Measurements from ENCODE around the gene WFDC13. TPM values are rescaled to one million over a fixed set of nuclear protein-coding genes. Genes with fewer than 3 reads are reported as not detected.
A peak's percentile ranks its signal among the peaks of the same experiment; 100 is the strongest.

The WFDC13 gene
- total RNA-seq, 6 donors from 2014 or later = not detected

DNA sequence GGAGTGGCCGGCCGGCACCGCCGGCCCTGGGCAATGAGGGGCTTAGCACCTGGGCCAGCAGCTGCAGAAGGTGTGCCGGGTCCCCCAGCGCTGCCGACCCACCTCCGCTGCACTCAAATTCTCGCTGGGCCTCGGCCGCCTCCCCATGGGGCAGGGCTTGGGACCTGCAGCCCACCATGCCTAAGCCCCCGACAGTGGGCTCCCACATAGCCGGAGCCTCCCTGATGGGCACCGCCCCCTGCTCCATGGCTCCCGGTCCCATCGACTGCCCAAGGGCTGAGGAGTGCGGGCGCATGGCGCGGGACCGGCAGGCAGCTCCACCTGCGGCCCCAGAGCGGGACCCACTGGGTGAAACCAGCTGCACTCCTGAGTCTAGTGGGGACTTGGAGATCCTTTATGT is 34.1 kb downstream of the WFDC13 start:
- no peaks in the 10 kb centered on the region for H3K27me3 ChIP-seq
- ATAC-seq (ENCODE audit: low FRiP score in 2 of 2) (no peak), DNase-seq (peak in 1 of 2 donors; percentile 70)
- no peak for TF ChIP-seq POLR2AphosphoS5 (IDR thresholded peaks at IDR 0.05)
- TF ChIP-seq, protein P1, sequence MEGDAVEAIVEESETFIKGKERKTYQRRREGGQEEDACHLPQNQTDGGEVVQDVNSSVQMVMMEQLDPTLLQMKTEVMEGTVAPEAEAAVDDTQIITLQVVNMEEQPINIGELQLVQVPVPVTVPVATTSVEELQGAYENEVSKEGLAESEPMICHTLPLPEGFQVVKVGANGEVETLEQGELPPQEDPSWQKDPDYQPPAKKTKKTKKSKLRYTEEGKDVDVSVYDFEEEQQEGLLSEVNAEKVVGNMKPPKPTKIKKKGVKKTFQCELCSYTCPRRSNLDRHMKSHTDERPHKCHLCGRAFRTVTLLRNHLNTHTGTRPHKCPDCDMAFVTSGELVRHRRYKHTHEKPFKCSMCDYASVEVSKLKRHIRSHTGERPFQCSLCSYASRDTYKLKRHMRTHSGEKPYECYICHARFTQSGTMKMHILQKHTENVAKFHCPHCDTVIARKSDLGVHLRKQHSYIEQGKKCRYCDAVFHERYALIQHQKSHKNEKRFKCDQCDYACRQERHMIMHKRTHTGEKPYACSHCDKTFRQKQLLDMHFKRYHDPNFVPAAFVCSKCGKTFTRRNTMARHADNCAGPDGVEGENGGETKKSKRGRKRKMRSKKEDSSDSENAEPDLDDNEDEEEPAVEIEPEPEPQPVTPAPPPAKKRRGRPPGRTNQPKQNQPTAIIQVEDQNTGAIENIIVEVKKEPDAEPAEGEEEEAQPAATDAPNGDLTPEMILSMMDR (IDR thresholded peaks at IDR 0.05) = no peak
- TF ChIP-seq POLR2A (IDR thresholded peaks at IDR 0.05) = no peak
- TF ChIP-seq EP300 (IDR thresholded peaks at IDR 0.05) = no peak
- H3K4me1 ChIP-seq = no peaks in the 10 kb centered on the region
- H3K9me3 ChIP-seq = peaks cover 0 to 11% (median 3%) of the 10 kb centered on the region in 4 donors
- H3K27ac ChIP-seq = no peak overlapping the region
- H3K36me3 ChIP-seq = no peaks in the 10 kb centered on the region
- whole genome bisulfite sequencing, 2 donors = 79 to 92% methylated on average over 11 to 15 of the region's 23 CpGs
- H3K4me3 ChIP-seq = no peak overlapping the region

DNA sequence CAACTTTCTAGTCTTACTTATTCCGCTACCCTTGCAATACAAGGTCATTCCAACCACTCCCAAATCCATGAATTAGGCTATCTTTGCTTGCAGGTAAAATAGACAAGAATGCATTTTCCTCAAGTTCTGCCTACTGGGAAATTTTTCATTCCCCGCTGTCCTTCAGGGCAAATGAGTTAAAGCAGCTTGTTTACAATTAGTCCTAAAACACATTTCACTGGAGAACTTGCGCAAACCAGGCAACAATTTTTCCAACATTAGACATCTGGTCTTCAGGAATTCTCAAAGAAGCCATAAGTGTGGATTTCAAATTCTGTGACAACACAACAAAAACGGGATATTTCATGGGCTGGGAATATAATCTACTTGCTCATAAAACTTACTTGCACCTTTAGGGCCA is 40.8 kb downstream of the WFDC13 start:
- no peak for TF ChIP-seq EP300 (IDR thresholded peaks at IDR 0.05)
- TF ChIP-seq, protein P1 (IDR thresholded peaks at IDR 0.05) = no peak
- Histone ChIP-seq H3K27me3 (no peaks in the 10 kb centered on the region), H3K9me3 (no peaks in the 10 kb centered on the region), H3K27ac (no peak overlapping the region), H3K36me3 (no peaks in the 10 kb centered on the region), H3K4me1 (no peaks in the 10 kb centered on the region), H3K4me3 (no peak overlapping the region)
- whole genome bisulfite sequencing, 2 donors = 88 to 90% methylated on average over 4 of the region's 4 CpGs
- ATAC-seq (ENCODE audit: low FRiP score in 2 of 2) = no peak
- no peak for DNase-seq

DNA sequence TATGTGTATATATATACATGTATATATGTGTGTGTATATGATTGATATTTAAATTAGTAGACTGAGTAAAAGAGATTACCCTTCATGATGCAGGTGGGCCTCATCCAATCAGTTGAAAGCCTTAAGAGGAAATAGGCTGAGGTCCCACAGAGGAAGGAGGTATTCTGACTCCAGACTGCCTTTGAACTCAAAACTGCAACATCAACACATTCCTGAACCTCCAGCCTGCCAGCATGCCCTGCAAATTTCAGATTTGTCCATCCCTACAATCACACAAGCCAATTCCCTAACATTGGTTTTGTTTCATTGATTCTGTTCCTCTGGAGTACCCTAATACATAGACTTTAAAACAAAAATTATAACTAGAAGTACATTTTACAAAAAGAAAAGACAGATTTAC is 43.2 kb downstream of the WFDC13 start:
- H3K4me3 ChIP-seq = no peak overlapping the region
- H3K27ac ChIP-seq = no peak overlapping the region
- no peaks in the 10 kb centered on the region for H3K36me3 ChIP-seq
- ATAC-seq (ENCODE audit: low FRiP score in 2 of 2) (no peak), DNase-seq (no peak)
- no peak for TF ChIP-seq POLR2A (IDR thresholded peaks at IDR 0.05)
- no peaks in the 10 kb centered on the region for H3K4me1 ChIP-seq
- no peaks in the 10 kb centered on the region for H3K27me3 ChIP-seq
- no peaks in the 10 kb centered on the region for H3K9me3 ChIP-seq

DNA sequence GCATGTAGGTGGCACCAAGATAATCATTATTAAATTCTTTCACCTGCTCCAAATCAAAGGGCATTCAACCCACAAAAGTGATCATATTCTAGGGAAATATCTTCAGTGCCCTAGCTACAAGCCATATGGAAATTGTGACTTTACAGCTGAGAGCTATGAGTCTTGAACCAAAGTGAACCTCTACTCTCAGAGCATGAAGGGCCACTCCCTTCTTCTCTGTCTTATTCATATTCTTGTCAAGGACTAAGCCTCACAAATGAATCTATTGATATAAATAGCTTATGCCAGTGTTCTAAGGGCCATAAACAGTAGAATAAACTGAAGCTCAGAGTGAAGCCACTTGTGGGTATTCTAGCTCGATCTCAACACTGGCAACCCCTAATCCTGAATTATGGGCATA is 49.9 kb downstream of the WFDC13 start:
- no peak overlapping the region for H3K27ac ChIP-seq
- H3K27me3 ChIP-seq = no peaks in the 10 kb centered on the region
- H3K4me3 ChIP-seq = no peak overlapping the region
- TF ChIP-seq POLR2AphosphoS5 (IDR thresholded peaks at IDR 0.05) = no peak
- TF ChIP-seq, protein P1 (IDR thresholded peaks at IDR 0.05) = no peak
- no peak for TF ChIP-seq EP300 (IDR thresholded peaks at IDR 0.05)
- no peak for TF ChIP-seq POLR2A (IDR thresholded peaks at IDR 0.05)
- ATAC-seq (ENCODE audit: low FRiP score in 2 of 2) = no peak
- H3K36me3 ChIP-seq = no peaks in the 10 kb centered on the region
- no peak for DNase-seq
- no peaks in the 10 kb centered on the region for H3K9me3 ChIP-seq
- WGBS, 2 donors = 88% methylated on average over 1 of the region's 1 CpG
- H3K4me1 ChIP-seq = no peaks in the 10 kb centered on the region

DNA sequence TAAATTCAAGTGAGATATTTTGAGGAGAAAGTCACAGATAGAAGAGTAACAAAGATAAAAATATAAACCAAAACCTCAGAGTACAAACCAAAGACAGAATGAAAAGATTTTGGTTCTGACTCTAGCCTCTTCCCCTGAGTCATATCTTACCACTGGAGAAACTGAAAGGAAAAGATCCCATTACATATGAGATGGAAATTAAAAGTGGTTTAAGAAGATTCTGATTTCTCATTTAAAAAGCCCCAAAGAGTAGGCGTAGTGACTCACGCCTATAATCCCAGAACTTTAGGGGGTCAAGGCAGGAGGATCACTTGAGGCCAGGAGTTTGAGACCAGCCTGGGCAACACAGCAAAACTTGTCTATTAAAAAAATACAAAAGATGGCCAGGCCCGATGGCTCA is 50.9 kb downstream of the WFDC13 start:
- H3K9me3 ChIP-seq = no peaks in the 10 kb centered on the region
- no peak overlapping the region for H3K27ac ChIP-seq
- TF ChIP-seq EP300 (IDR thresholded peaks at IDR 0.05) (no peak), POLR2AphosphoS5 (IDR thresholded peaks at IDR 0.05) (no peak), POLR2A (IDR thresholded peaks at IDR 0.05) (no peak)
- TF ChIP-seq, protein P1 (IDR thresholded peaks at IDR 0.05) = no peak
- H3K27me3 ChIP-seq = no peaks in the 10 kb centered on the region
- no peaks in the 10 kb centered on the region for H3K36me3 ChIP-seq
- 89 to 93% methylated on average over 3 of the region's 3 CpGs for WGBS, 2 donors
- H3K4me3 ChIP-seq = no peak overlapping the region
- DNase-seq (no peak), ATAC-seq (ENCODE audit: low FRiP score in 2 of 2) (no peak)
- H3K4me1 ChIP-seq = no peaks in the 10 kb centered on the region
